ENCODE results near the gene ELL2.

ELL2 gene

DNA sequence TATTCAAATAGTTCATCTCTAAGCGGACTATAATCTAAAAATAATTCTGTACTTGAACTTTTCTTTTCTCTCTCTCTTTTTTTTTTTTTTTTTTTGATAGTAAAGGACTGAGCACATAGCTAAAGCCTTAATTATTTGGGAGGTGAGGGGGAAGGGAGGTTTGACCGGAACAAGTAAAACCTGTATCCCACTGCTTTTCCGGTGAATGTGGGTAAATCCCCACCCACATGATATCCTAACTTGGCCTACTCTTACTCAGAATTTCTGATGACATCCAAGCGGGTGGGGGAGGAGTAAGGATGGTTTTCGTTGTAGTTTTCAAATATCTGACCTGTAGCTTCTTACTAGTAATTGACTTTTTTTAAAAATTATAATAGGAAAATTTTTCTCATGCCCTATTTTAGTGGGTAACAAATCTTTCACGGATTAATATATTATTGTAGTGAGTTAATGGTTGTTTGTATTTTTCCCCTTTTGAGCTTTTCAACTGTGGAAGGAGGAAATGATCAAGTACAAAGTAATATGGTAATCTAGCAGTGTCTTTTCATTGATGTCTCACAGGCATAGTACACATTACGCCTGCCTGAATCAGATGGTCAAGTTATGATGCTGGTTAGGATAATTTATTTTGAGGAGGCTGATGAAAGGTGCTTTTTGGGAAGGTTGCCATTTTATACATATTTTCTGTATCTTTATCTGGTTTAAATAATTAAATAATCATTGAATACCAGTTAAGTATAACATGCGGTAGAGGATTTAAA, 2.2 kb upstream of the ELL2 start:
- Mint-ChIP-seq H3K27me3 (peaks cover 3% of the 10 kb centered on the region), H3K4me1 (peaks cover 35% of the 10 kb centered on the region), H3K27ac (peak overlapping the region; percentile 27), H3K36me3 (no peaks in the 10 kb centered on the region), H3K4me3 (no peak overlapping the region), H3K9me3 (no peaks in the 10 kb centered on the region)

DNA sequence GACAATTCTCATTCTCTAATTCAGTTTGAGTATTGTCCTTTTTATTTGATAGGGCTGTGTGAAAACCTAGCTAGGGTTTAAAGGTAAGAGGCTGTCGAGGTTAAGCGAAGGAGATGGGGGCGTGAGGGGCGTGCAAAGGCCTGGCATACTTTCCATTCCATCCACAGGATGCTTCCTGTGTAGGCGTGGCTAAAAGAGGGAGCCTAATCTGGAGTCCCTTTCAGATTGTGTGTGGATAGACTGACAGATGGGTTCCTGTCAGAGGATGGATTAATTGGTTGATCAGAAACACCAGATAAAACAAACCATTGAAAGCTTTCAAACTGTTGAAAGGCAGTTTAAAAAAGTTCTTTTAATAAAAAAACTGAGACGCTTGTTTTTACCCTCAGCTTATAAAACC, 1.1 kb upstream of the ELL2 start:
- no peaks in the 10 kb centered on the region for H3K9me3 Mint-ChIP-seq
- H3K27ac Mint-ChIP-seq, result peak overlapping the region; percentile 5
- H3K4me1 Mint-ChIP-seq, result peaks cover 43% of the 10 kb centered on the region
- peak overlapping the region; percentile 95 for H3K4me3 Mint-ChIP-seq
- H3K27me3 Mint-ChIP-seq, result peaks cover 1% of the 10 kb centered on the region
- H3K36me3 Mint-ChIP-seq, result no peaks in the 10 kb centered on the region

DNA sequence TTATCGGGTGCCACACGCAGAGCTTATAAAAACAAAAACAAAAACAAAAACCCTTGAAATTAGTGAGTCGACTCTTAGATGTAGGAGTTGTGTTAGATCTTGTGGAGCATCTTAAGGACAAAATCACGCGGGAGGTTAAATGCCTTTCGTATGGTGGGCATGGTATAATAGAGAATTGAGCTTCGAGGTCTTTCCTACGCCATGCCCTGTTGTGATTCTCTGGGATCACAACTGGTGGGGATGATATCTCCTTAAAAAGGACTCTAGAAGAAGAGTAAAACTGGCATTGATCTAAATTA, 773 bp upstream of the ELL2 start:
- no peaks in the 10 kb centered on the region for H3K36me3 Mint-ChIP-seq
- H3K27ac Mint-ChIP-seq, result peak overlapping the region; percentile 97
- H3K27me3 Mint-ChIP-seq, result no peaks in the 10 kb centered on the region
- no peaks in the 10 kb centered on the region for H3K9me3 Mint-ChIP-seq
- peaks cover 47% of the 10 kb centered on the region for H3K4me1 Mint-ChIP-seq
- H3K4me3 Mint-ChIP-seq, result peak overlapping the region; percentile 95

DNA sequence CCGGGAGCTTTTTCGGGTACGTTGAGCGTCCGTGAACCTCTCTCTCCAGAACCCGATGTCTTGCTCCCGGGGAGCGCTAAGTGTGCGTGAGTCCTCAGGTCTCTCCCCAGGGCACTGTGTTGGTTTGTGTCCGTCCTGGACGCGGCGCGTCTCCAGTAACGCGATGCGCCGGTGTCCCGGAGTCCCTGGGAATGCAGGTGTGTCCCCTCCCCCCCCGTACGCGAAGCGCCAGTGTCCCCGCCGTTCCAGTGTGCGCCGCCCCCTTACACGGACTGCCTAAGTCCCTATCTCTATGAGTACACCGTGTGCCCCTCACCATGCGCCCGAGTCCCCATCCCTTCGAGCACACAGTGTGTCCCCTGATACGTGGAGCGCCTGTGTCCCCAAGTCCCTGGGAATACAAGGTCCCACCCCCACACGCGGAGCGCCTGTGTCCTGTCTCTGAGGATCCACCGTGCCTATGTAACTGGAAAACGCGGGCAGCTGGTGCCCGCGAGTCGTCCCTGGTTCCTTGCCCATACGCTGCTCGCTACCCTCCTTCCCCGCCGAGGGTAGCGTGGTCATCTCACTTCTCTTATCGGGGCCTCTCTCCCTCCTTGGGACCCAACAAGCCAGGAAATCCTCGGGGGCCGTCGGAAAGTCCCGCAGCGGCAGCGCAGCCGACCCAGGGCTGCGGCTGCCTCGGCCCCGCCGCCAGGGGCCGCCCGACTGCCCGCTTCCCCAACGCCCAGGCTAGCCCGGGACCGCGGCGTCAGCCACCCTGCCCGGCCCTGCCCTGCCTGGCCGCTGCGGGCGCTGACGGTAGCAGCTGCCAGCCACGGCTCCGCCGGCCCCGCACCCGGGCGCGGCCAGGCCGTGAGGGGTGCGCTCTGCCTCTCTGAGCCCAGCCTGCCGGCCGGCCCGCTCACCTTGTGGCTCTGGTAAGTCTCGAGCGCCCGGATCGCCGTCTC, 709 bp downstream of the ELL2 start:
- H3K27me3 Mint-ChIP-seq, result no peaks in the 10 kb centered on the region

DNA sequence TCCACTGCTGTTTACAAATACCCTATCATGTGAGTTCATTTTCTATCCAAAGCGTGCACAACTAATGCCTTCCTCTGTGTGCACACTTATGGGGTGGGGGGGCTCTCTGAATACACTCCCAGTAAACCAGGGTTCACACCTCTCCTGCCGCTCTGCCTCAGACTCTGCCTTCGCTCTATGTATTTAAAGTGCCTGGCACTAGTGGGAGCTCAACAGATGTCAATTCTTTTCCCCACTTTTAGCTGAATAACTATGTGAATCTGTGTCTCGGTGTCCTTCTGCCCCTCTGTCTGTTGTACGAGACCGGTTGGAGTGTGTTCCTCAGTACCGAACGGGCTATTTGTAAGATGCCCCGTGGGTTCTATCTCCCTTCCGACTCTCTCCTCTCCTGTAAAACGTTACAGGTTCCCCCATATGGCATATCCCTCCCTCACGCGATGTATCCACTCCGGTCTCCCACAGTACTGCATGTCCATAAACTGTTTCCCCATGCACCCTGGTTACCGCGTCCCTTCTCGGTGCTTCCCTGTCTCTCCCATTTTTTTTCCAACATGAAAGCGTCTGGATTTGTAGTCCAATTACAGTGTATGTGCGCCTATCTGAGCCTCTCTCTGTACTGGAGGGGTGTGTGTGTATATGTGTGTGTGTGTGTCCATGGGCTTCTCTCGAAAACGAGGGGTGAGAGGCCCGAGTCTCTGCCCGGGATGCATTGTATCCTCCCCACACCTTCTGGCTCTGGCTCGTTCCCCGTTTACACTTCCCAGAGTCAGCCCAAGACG, 1.6 kb downstream of the ELL2 start:
- Mint-ChIP-seq H3K36me3 (no peaks in the 10 kb centered on the region), H3K27ac (peak overlapping the region; percentile 90), H3K4me1 (peaks cover 61% of the 10 kb centered on the region), H3K4me3 (peak overlapping the region; percentile 98), H3K27me3 (no peaks in the 10 kb centered on the region), H3K9me3 (no peaks in the 10 kb centered on the region)

More for the DNA sequence above, 709 bp downstream of the ELL2 start:
- Mint-ChIP-seq H3K27ac (peak overlapping the region; percentile 90), H3K36me3 (no peaks in the 10 kb centered on the region), H3K4me1 (peaks cover 55% of the 10 kb centered on the region), H3K9me3 (no peaks in the 10 kb centered on the region), H3K4me3 (peak overlapping the region; percentile 98)

DNA sequence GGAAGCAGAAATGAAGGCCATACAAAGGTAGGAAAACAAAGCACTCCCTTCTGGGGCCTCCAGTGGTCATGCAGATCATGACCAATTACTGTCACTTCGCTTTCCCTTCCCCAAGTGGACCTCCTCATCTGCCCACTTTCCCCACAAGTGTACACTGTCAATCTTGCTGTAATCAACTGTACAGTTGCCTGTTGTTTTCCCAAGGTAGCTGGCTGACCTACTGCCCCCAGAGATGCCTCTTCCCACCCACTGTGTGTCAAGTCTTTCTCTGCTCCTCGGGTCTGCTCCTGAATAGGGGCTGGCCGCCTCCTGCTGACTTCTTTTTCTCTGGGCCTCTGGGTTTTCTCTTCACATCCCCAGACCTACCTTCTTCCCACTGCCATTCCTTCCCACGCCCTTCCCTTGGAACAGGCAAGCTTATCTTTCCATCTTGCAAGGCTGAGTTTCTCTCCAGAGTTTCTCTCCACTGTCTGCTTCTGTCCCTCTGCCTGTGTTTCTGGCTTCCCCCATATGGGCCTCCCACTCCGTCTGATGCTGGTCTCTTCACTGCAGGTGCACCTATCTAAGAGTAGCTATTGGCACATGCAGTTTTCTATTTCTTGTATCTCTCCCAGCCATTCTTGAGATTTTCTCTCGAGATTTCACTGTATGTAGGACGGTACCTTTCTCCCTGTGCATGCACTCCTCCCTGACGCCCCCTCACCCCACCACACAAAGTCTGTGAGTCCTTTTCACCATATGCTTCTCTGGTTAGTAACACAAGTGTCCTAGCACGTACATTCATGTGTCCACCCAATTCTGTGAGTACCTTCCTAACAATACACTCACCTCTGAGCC, 2.4 kb downstream of the ELL2 start:
- peaks cover 66% of the 10 kb centered on the region for H3K4me1 Mint-ChIP-seq
- H3K27ac Mint-ChIP-seq, result peak overlapping the region; percentile 25
- peaks cover 3% of the 10 kb centered on the region for H3K36me3 Mint-ChIP-seq
- peak overlapping the region; percentile 98 for H3K4me3 Mint-ChIP-seq
- no peaks in the 10 kb centered on the region for H3K27me3 Mint-ChIP-seq
- H3K9me3 Mint-ChIP-seq, result no peaks in the 10 kb centered on the region

DNA sequence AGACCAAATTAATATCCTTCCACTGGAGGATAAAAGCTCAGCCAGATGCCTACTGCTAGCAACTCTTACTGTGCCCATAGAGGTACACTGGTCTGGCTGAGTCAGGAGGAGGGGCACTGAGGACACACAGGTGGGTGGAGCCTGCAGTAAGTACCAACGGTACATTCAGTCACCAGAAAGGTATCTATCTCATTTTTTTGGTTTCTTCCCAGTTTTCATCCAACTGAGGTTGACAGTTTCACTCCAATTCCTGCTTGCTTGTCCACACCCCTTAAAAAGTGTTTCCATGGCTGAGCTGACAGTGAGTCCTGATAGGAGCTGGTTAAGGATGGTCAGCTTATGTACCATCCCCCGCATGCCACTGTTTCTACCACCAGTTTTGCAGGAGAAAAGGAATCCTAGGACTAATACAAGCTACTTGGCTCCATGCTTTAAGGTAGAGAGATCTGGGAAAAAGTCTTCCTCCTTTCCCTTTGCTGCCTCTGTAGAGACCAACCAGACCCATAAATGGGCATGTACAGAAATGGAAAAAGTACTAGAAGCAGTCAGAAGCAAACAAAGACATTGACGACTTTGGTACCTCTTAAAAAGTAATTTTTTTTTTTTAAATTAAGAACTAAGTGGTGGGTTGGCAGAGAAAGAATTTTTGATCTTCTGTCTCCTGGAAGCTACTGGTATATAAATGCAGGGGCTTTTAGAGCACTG, 3.2 kb downstream of the ELL2 start:
- peaks cover 70% of the 10 kb centered on the region for H3K4me1 Mint-ChIP-seq
- no peak overlapping the region for H3K27ac Mint-ChIP-seq
- H3K9me3 Mint-ChIP-seq, result no peaks in the 10 kb centered on the region
- no peaks in the 10 kb centered on the region for H3K27me3 Mint-ChIP-seq
- peak overlapping the region; percentile 98 for H3K4me3 Mint-ChIP-seq
- peaks cover 6% of the 10 kb centered on the region for H3K36me3 Mint-ChIP-seq

DNA sequence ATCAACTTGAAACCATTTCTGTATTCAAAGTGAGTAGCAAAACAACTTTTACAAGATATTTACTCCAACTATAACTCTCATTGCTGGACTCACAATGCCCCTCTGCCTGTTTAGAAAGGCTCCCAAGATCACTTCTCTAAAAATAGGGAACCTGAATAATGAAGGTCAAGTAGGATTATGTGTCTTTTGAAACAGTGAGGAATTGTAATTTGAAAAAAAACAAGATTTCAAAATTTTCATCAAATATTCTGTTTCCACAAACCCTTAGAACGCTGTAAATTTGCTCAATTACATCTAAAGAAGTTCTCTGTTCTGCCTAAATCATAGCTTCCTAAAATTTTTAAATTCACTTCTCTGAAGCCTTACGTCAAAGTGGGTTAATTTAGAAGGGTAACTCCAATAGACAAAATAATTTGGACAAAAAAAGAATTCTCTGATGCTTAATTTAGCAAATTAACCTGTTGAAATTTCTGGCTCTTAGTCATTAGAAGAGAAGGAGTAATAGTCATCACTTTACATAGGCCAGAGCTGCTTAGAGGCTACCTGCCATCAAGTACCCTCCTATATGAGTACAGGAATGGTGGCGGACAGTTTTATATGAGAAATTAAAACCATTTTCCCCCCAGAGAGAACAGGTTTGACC, 4.0 kb downstream of the ELL2 start:
- H3K4me1 Mint-ChIP-seq, result peaks cover 69% of the 10 kb centered on the region
- no peak overlapping the region for H3K27ac Mint-ChIP-seq
- no peaks in the 10 kb centered on the region for H3K27me3 Mint-ChIP-seq
- peak overlapping the region; percentile 62 for H3K4me3 Mint-ChIP-seq
- H3K9me3 Mint-ChIP-seq, result no peaks in the 10 kb centered on the region
- peaks cover 7% of the 10 kb centered on the region for H3K36me3 Mint-ChIP-seq

DNA sequence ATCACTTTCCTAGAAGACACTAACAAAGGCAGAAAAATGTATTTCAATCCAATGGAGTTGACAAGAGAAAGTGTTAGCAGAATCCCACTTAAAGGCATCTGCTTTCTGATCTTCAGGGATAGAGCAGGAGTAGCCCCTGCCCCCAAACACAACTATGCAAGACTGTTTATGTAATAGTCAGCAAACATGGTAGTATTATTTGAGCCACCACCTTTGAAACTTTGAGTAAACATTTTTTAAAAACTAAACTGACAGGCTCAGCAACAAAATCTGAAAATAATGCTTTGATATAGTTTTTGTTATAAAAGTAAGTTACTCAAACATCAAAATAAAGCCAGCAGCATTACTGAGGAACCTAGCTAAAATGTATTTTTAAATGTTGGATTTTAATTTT, 4.8 kb downstream of the ELL2 start:
- H3K27me3 Mint-ChIP-seq, result no peaks in the 10 kb centered on the region
- H3K9me3 Mint-ChIP-seq, result no peaks in the 10 kb centered on the region
- H3K4me1 Mint-ChIP-seq, result peaks cover 62% of the 10 kb centered on the region
- H3K27ac Mint-ChIP-seq, result no peak overlapping the region
- H3K4me3 Mint-ChIP-seq, result no peak overlapping the region
- peaks cover 10% of the 10 kb centered on the region for H3K36me3 Mint-ChIP-seq

DNA sequence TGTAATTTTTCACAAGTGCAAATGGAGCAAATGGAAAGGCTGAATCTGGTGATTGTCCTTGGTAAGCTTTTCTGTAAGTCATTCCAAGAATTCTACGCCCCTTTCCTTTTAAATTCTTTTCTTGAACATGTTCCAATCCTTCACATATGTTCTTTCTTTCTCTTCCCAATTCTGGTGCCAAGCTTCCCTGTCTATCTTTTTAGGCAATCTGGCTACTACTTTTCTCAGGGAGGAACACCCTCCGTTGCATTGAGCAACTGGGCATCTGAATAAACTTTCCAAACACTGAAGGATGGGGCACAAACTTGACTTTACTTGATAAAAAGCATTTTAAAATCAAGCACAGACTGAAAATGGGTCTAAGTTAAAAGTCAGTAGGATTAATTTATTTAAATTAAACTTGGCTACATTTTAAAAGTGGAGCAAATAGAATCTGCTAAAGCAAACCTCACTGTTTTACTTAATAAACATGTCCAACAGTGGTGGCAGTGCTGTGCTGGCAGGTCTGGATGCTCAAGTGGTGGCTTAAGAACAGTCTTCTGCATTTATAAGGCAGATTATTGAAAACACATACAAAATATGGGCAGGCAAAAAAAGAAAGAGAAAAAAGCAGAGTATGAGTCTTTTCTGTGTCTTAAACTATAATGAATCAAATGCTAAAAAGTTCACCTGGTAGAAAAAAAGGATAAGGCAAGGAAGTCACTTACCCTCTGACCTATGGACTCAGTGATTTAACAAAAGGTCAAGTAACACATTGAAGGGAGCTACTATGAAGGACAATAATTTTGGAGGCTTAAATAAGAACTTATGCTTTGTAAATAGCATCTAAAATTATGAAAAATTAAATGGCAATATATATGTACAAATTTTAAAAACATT, 5.4 kb downstream of the ELL2 start:
- peaks cover 60% of the 10 kb centered on the region for H3K4me1 Mint-ChIP-seq
- H3K27ac Mint-ChIP-seq, result no peak overlapping the region
- H3K4me3 Mint-ChIP-seq, result no peak overlapping the region
- no peaks in the 10 kb centered on the region for H3K9me3 Mint-ChIP-seq
- H3K36me3 Mint-ChIP-seq, result peaks cover 15% of the 10 kb centered on the region
- H3K27me3 Mint-ChIP-seq, result no peaks in the 10 kb centered on the region

DNA sequence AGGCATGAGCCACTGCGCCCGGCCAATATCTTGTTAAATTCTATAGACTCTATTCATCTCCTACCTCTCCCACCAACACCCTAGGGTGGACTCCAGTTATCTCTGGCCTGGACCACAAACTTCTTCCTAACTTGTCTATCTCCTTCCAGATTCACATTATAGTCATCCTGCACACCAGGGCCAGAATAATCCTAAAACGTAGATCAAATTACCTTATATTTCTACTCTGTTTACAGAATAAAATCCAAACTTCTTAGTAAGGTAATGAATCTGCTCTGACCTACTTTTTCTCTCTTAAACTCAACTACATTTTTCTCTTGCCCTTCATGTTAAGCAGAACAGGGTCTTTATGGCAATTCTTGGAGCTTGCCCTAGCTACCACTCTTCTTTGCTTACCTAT, 6.9 kb downstream of the ELL2 start:
- H3K4me1 Mint-ChIP-seq, result peaks cover 57% of the 10 kb centered on the region
- H3K4me3 Mint-ChIP-seq, result no peak overlapping the region
- H3K27me3 Mint-ChIP-seq, result no peaks in the 10 kb centered on the region
- no peaks in the 10 kb centered on the region for H3K9me3 Mint-ChIP-seq
- no peak overlapping the region for H3K27ac Mint-ChIP-seq
- H3K36me3 Mint-ChIP-seq, result peaks cover 15% of the 10 kb centered on the region

DNA sequence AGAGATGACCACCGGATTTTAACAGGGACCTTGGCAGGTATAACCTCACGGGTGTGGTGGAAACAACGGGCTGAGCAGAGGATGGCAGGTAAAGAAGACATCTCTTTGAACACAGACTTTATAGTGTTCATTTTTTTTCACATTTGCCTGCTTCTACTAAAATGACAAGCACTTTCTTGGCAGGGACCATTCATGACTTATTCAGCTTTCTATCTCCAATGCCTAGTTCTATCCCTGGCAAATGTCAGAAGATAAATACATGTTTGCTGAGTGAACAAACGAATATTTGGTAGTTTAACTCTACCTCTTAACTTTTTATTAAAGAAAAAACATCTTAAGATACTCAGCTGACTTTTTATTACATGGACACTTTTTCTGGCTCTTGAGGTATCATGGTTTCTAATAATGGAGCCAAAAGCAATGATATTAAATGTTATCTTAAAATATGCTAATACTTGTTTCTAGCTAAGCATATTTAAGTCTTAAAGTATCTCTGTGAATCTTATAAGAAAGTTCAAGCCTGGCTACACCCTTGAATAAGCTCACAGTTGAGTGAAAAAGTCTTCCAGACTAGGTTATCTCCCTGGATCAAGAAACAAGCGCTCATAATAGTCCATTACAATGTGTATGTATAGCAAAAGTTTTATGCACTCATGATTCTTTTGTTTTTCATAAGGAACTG, 8.5 kb downstream of the ELL2 start:
- Mint-ChIP-seq H3K27ac (no peak overlapping the region), H3K36me3 (peaks cover 15% of the 10 kb centered on the region), H3K27me3 (no peaks in the 10 kb centered on the region), H3K9me3 (no peaks in the 10 kb centered on the region), H3K4me3 (no peak overlapping the region), H3K4me1 (peaks cover 44% of the 10 kb centered on the region)

DNA sequence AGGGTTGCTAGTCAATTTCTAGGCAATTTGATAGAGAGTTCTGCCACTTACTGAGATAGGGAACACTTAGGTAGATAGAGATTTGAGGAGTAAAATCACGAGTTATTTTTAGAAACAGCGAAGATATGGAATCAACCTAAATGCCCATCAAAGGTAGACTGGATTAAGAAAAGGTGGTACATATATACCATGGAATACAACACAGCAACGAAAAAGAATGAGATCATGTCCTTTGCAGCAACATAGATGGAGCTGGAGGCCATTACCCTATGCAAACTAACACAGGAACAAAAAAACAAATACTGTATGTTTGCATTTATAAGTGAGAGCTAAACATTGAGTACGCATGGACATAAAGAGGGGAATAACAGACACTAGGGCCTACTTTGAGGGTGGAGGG, 9.7 kb downstream of the ELL2 start:
- peaks cover 35% of the 10 kb centered on the region for H3K4me1 Mint-ChIP-seq
- peaks cover 15% of the 10 kb centered on the region for H3K36me3 Mint-ChIP-seq
- H3K27ac Mint-ChIP-seq, result no peak overlapping the region

More for the DNA sequence above, 9.7 kb downstream of the ELL2 start:
- Mint-ChIP-seq H3K9me3 (no peaks in the 10 kb centered on the region), H3K27me3 (no peaks in the 10 kb centered on the region), H3K4me3 (no peak overlapping the region)
